Sigmoid colon (tissue), 7 donors: ENCODE data around the gene CEACAM18. TPM values are rescaled to one million over a fixed set of nuclear protein-coding genes. Genes with fewer than 3 reads are reported as not detected.

Experiments
- DNase-seq: peaks from one replicate; pipeline ENCODE4 v3.0.0-alpha.2; 2019
- H3K27ac ChIP-seq, 4 donors: fragments of 200-600 bp; sonication (generic); one replicate each; pipeline ENCODE4 v1.5.1; 2016 to 2019; ENCODE audit warnings: mild to moderate bottlenecking in 1 of 4
- H3K27me3 ChIP-seq, 3 donors: fragments of 200-600 bp; sonication (generic); one replicate each; pipeline ENCODE4 v1.5.1; 2019; ENCODE audit warnings: mild to moderate bottlenecking in 1 of 3
- H3K36me3 ChIP-seq, 4 donors: fragments of 200-600 bp; sonication (generic); one replicate each; pipeline ENCODE4 v1.5.1; 2016 to 2019
- H3K4me1 ChIP-seq, 4 donors: fragments of 200-600 bp; sonication (generic); one replicate each; pipeline ENCODE4 v1.5.1; 2017 to 2019
- H3K4me3 ChIP-seq, 4 donors: fragments of 200-600 bp; sonication (generic); one replicate each; pipeline ENCODE4 v1.5.1; 2017 to 2019; ENCODE audit warnings: mild to moderate bottlenecking in 2 of 4, moderate library complexity in 1 of 4
- H3K9me3 ChIP-seq, 4 donors: fragments of 200-600 bp in 3 of 4; sonication (generic) in 3 of 4; one replicate each; pipeline versions ENCODE4 v1.5.1 to v1.6.1; 2013 to 2019
- EP300 ChIP-seq, 4 donors: sonication (generic); formaldehyde crosslinking; IDR thresholded peaks; one replicate each; pipeline ENCODE4 v1.6.1; 2017; ENCODE audit warnings: antibody characterized with exemption in 4 of 4
- POLR2A ChIP-seq, 2 donors: fragments of 450-650 bp; IDR thresholded peaks; one replicate each; pipeline ENCODE4 v1.6.1; 2016; ENCODE audit warnings: antibody characterized with exemption in 2 of 2, mild to moderate bottlenecking in 2 of 2, moderate library complexity in 2 of 2
- POLR2AphosphoS5 ChIP-seq, 4 donors: sonication (generic); formaldehyde crosslinking; IDR thresholded peaks; one replicate each; pipeline ENCODE4 v1.6.1; 2017; ENCODE audit warnings: antibody characterized with exemption in 4 of 4
- WGBS, 2 donors: extraction: QIAGEN DNeasy Blood & Tissue Kit; methylation state at CpG; one replicate each; pipeline ENCODE4 v1.1.7; 2013; 5-methylcytosine and 5-hydroxymethylcytosine counted together
- intact Hi-C: fragments of 100-400 bp; cut with DNase I; formaldehyde crosslinking; loops from one replicate; pipeline ENCODE4 v1.15.1; 2023
- polyA plus RNA-seq, 3 donors: library from polyadenylated mRNA; stranded (reverse); fragments of 200-250 nt; gene quantifications; one replicate each; pipeline ENCODE4 v1.2.3, GENCODE V29; 2013
- total RNA-seq, 4 donors: library from RNA; depleted of rRNA; stranded (reverse); fragments of >200 nt; gene quantifications; one replicate each; pipeline ENCODE4 v1.1.0, GENCODE V29; 2016
- TF ChIP-seq, protein P1 (sequence below), 4 experiments: fragments of 450-650 bp in 3 of 4; fragments of 200-600 bp in 1 of 4; IDR thresholded peaks; one replicate each; pipeline ENCODE4 v1.5.1; 2016 to 2019; ENCODE audit warnings: antibody characterized with exemption in 4 of 4, mild to moderate bottlenecking in 3 of 4, moderate library complexity in 2 of 4
- donor health status: healthy with polysubstance abuse.
- donor health status: Bipolar disorder and iron deficiency.
- donor health status: healthy.

The CEACAM18 gene
- total and polyA plus RNA-seq, 7 donors = not detected

DNA sequence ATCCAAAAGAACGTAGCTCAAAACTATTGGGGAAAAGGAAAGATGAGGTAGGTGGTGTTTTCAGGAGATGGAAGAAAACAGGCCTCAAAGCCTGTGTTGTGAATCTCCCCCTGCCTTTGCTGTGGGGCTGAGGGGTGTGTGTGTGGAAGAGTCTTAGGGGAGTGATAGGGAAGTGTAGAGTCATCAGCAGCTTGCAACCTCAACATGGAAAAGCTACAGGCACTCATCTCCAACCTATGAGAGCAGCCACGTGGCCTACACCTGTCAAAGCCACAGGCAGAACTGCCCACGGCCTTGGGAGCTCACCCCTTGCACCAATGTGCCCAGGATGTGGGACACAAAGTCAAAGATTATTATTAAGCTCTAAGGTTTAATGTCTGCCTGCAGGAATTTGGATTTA lies 27.6 kb downstream of the CEACAM18 start:
- DNase-seq = no peak
- no peak overlapping the region for H3K27ac ChIP-seq
- TF ChIP-seq EP300 (IDR thresholded peaks at IDR 0.05) (no peak), POLR2A (IDR thresholded peaks at IDR 0.05) (no peak), POLR2AphosphoS5 (IDR thresholded peaks at IDR 0.05) (no peak)
- TF ChIP-seq, protein P1, sequence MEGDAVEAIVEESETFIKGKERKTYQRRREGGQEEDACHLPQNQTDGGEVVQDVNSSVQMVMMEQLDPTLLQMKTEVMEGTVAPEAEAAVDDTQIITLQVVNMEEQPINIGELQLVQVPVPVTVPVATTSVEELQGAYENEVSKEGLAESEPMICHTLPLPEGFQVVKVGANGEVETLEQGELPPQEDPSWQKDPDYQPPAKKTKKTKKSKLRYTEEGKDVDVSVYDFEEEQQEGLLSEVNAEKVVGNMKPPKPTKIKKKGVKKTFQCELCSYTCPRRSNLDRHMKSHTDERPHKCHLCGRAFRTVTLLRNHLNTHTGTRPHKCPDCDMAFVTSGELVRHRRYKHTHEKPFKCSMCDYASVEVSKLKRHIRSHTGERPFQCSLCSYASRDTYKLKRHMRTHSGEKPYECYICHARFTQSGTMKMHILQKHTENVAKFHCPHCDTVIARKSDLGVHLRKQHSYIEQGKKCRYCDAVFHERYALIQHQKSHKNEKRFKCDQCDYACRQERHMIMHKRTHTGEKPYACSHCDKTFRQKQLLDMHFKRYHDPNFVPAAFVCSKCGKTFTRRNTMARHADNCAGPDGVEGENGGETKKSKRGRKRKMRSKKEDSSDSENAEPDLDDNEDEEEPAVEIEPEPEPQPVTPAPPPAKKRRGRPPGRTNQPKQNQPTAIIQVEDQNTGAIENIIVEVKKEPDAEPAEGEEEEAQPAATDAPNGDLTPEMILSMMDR (IDR thresholded peaks at IDR 0.05) = no peak
- no peaks in the 10 kb centered on the region for H3K4me1 ChIP-seq
- 27 to 45% methylated on average over 3 of the region's 3 CpGs for WGBS, 2 donors
- H3K27me3 ChIP-seq = no peaks in the 10 kb centered on the region
- no peaks in the 10 kb centered on the region for H3K36me3 ChIP-seq
- intact Hi-C loops = no loop called here
- H3K9me3 ChIP-seq = peaks cover 0 to 3% (median 0%) of the 10 kb centered on the region in 4 donors
- H3K4me3 ChIP-seq = no peak overlapping the region

DNA sequence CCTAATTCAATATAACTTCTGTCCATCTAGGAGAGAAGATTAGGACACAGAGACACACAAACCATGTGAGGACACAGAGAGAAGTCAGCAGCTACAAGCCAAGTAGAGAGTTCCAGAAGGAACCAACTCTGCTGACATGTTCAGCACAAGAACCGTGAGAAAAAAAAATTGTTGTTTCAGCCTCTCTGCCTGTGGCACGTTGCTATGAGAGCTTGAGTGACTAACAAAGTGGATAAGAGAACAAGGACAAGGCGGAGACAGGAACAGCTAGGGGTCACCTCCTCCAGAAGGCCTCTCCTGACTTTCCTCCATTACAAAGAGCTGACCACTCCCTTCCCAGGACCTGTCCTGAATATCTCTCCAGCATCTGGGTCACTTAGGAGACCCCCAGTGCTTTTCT lies 28.9 kb downstream of the CEACAM18 start:
- peaks cover 0 to 5% (median 0%) of the 10 kb centered on the region in 3 donors for H3K27me3 ChIP-seq
- no peak for DNase-seq
- intact Hi-C loops = no loop called here
- no peak overlapping the region for H3K27ac ChIP-seq
- TF ChIP-seq EP300 (IDR thresholded peaks at IDR 0.05) (no peak), POLR2AphosphoS5 (IDR thresholded peaks at IDR 0.05) (no peak), POLR2A (IDR thresholded peaks at IDR 0.05) (no peak)
- TF ChIP-seq, protein P1 (IDR thresholded peaks at IDR 0.05) = no peak
- H3K4me1 ChIP-seq = no peaks in the 10 kb centered on the region
- H3K36me3 ChIP-seq = no peaks in the 10 kb centered on the region
- WGBS, 2 donors = 51 to 69% methylated on average over 3 of the region's 3 CpGs
- no peak overlapping the region for H3K4me3 ChIP-seq
- H3K9me3 ChIP-seq = peaks cover 0 to 3% (median 0%) of the 10 kb centered on the region in 4 donors

DNA sequence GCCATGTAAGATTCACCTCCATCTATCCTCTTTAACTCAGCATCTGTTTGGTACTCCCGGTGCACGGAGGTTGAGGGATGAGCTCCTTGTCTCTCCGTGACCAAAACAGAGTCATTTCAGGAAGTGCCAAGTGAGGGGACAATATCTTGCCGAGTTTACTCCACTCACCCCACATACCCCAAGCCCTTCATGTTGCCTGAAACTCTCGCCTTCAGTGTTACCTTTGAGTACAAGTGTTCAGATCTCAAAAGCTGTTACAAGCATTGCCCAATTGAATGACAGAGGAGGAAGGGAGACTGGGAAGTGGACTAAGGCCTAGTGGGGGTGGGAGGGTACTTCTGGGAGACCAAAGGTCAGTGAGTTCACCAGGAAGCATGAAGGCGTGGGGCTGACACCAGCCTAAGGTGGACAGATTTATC lies 29.3 kb downstream of the CEACAM18 start:
- Histone ChIP-seq H3K27ac (no peak overlapping the region), H3K36me3 (no peaks in the 10 kb centered on the region), H3K27me3 (peaks cover 0 to 5% (median 3%) of the 10 kb centered on the region in 3 donors), H3K4me3 (no peak overlapping the region), H3K4me1 (no peaks in the 10 kb centered on the region), H3K9me3 (peaks cover 0 to 3% (median 0%) of the 10 kb centered on the region in 4 donors)
- intact Hi-C loops = no loop called here
- 64% methylated on average over 6 of the region's 6 CpGs for WGBS, 2 donors
- TF ChIP-seq POLR2AphosphoS5 (IDR thresholded peaks at IDR 0.05) (no peak), POLR2A (IDR thresholded peaks at IDR 0.05) (no peak), EP300 (IDR thresholded peaks at IDR 0.05) (no peak)
- TF ChIP-seq, protein P1 (IDR thresholded peaks at IDR 0.05) = no peak
- DNase-seq = no peak

DNA sequence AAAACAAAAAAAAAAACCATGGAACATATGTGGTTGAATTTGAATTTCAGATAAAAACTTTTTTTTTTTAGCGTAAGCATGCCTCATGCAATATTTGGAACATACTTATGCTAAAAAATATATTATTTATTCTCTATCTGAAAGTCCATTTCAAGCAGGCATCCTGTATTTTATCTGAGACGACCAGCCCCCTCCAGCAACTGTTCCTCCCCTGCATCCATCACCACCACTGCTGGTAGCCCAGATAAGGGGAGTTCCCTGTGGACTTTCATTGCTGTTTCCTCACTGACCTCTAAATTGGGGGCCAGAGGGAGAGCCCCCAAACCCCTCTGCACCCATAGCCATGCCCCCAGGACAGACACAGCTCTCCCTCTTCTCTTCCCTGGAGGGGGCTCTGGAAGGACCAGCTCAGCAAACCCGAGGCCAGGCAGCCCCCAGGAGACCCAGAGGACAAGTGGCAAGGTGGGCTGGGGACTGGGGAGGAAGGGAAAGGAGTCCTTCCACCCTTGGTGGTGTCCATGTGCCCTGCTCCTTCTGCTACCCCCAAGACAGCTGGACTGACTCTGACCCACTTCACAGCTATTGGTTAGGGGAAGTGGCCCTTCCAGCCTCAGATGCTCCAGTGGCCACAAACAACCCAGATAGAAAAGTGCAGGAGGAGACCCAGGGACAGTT lies 29.9 kb downstream of the CEACAM18 start:
- intact Hi-C loops = no loop called here
- no peaks in the 10 kb centered on the region for H3K4me1 ChIP-seq
- H3K36me3 ChIP-seq = no peaks in the 10 kb centered on the region
- H3K9me3 ChIP-seq = peaks cover 0 to 3% (median 0%) of the 10 kb centered on the region in 4 donors
- DNase-seq = no peak
- H3K27ac ChIP-seq = no peak overlapping the region
- no peak overlapping the region for H3K4me3 ChIP-seq
- no peak for TF ChIP-seq POLR2A (IDR thresholded peaks at IDR 0.05)
- no peak for TF ChIP-seq POLR2AphosphoS5 (IDR thresholded peaks at IDR 0.05)
- TF ChIP-seq EP300 (IDR thresholded peaks at IDR 0.05) = no peak
- H3K27me3 ChIP-seq = peaks cover 0 to 8% (median 5%) of the 10 kb centered on the region in 3 donors
- WGBS, 2 donors = 50 to 60% methylated on average over 3 of the region's 3 CpGs

DNA sequence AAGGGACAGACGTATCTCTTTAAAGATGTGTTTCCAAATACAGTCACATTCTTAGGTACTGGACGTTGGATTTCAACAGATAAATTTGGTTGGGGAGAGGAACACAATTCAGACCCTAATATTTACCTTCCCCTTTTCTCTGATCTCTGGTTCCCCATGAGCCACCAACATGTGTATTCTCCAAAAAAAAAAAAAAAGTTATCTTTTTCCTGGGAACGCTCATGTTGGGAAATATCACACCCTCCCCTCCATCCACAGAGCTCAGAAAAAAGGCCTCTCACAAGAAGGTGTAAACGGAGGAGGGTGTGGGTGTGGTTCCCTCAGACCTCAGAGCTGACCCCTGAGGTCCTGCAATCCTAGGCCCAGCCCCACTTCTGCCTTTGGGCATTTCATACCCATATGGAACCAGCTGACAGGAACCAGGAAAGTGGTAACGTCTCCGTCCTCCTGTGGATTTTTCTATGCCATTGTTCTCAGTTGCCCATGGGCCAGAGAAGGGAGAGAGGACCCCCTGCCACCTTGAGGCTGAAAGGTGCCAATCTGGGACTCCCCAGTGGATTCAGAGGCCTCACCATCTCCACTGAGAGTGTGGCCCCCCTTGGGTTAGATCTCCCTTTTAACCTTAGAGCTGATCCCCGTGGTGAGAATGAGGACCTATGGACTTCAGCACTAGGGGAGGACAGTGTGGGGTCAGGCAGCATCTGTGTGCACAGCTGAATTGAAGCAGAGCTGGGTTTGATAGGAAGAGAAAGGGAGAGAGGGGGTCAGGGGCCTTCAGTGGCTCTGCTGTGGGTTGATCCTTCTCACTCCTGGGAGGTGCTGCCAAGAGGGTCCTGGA lies 31.7 kb downstream of the CEACAM18 start:
- Histone ChIP-seq H3K4me1 (no peaks in the 10 kb centered on the region), H3K4me3 (no peak overlapping the region), H3K27ac (no peak overlapping the region), H3K27me3 (peaks cover 0 to 9% (median 5%) of the 10 kb centered on the region in 3 donors), H3K9me3 (no peaks in the 10 kb centered on the region), H3K36me3 (no peaks in the 10 kb centered on the region)
- intact Hi-C loops = no loop called here
- WGBS, 2 donors = 55 to 64% methylated on average over 7 of the region's 7 CpGs
- DNase-seq = no peak
- TF ChIP-seq POLR2AphosphoS5 (IDR thresholded peaks at IDR 0.05) = no peak
- TF ChIP-seq, protein P1 (IDR thresholded peaks at IDR 0.05) = no peak
- no peak for TF ChIP-seq EP300 (IDR thresholded peaks at IDR 0.05)
- TF ChIP-seq POLR2A (IDR thresholded peaks at IDR 0.05) = no peak
